ENCODE results near the gene IGFL3.
"Not testable (repeated sequence)": the region's sequence is repeated elsewhere in the genome, so short reads cannot be mapped to it uniquely, and the experiment has no call there.

Gene IGFL3

GRCh38 chr19:46125447-46125846 is 959 bp upstream of the IGFL3 start:
- DNase-seq (ENCODE audit: low spot score) = no peak

- no peak for DNase-seq (ENCODE audit: low spot score)
These were observed 6.4 kb downstream of the IGFL3 start for GRCh38 chr19:46118136-46118535.

DNA sequence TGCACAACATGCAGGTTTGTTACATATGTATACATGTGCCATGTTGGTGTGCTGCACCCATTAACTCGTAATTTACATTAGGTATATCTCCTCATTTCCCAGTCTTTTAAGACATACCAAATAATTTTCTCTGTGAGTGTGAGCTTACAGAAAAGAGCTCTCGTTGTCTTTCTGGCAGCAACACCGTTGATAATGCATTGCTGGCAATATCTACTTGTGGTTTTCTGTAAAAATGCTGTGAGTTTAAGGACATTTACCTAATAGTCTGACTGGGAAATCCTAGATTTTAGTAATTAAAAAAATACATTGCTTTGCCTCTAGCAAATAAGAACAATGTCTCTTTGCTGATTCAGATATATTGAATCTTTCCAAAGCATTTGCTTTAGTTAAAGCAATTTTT is 8.4 kb downstream of the IGFL3 start:
- no peak for DNase-seq (ENCODE audit: low spot score)

DNA sequence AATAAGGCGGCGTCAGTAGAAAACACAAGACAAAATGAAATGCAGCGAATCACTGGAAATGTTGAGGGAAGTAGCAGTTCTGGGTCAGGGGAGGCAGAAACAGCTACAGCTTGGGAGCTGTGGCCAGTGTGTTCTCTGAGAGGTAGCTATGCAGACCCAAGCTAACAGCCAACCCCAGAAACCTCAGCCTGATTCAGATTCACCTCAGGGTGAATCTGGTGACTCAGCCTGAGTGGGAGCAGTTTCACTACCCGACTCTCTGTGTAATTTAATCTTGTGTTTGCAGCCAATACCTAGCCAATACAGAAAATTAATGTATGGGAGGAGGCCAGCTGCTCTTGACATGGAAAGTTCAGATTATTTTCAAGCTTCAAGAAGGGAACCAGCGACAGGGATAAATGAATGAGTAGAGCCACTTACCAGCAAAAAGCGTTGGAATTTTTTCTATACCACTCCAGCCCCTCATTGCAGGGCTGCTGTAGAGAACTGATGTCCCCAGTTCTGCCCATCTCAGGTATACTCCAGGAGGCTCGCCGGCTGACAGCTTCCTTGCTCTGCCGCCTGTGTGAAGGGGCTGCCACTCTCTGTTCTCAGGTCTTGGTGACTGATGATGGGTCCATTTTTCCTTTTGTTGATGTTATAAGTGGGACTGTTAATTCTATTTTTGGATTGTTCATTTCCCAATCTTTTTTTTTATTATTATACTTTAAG is 8.9 kb downstream of the IGFL3 start:
- DNase-seq (ENCODE audit: low spot score) = no peak

DNA sequence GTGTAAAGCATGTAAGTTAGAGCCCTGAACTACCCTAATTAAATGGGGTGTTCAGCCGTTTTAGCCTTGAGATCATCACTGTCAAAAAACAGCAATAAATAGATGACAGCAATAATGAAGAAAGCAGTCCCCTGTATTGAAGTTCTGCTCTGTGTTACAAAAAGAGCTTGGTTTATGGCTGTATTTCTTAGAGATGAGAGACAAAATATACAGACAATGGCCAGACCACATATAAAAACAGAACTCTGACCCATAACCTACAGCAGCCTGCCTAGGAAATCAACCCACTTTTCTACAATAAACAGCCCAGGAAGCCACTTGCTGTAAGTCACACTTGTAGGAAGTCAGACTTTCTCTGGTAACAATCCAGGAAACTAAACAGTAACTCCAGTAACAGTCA is 10.8 kb downstream of the IGFL3 start:
- no peak for DNase-seq (ENCODE audit: low spot score)

- no peak for DNase-seq (ENCODE audit: low spot score)
These were observed 12.0 kb downstream of the IGFL3 start for GRCh38 chr19:46112527-46112926.

DNA sequence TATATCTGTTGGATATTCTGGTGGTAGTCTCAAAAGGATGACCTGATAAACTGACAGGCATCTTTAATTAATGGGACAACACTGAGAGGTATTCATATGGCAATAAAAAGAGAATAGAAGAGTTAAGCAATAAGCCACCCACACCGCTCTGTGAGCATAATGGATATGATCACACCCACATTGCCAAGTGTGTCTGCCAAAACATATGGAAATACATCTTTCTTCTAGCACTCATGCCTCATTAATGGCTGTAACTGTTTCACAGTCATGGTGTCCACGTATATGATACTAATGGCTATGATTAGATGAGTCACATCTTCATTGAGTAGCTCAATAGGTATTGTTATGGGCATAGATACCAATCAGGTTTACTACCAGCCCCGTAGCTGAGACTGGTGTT is 13.1 kb downstream of the IGFL3 start:
- no peak for DNase-seq (ENCODE audit: low spot score)

DNA sequence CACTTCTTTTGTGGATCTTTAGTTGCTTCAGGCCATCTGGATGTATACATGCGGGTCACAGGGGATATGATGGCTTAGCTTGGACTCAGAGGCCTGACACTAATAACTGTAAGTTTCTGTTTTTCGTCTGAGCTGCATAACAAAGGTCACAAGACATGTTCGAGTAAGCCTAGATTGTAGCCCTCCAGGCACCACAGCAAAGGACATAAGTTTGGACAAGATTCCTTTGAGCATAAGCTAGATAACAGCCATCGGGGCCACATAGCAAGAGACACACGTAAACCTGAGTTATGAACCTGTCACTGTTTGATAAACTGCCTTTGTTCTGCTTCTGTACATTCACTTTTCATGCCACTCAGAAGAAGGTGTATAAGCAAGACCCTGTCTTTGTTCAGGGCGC is 14.6 kb downstream of the IGFL3 start:
- DNase-seq (ENCODE audit: low spot score) = no peak

GRCh38 chr19:46107371-46107770 is 17.1 kb downstream of the IGFL3 start:
- DNase-seq (ENCODE audit: low spot score) = no peak

GRCh38 chr19:46102333-46102732 is 22.2 kb downstream of the IGFL3 start:
- not testable (repeated sequence) for DNase-seq (ENCODE audit: low spot score)

GRCh38 chr19:46101293-46101692 is 23.2 kb downstream of the IGFL3 start:
- no peak for DNase-seq (ENCODE audit: low spot score)

- no peak for DNase-seq (ENCODE audit: low spot score)
These were observed 24.1 kb downstream of the IGFL3 start for GRCh38 chr19:46100344-46100743.

- no peak for DNase-seq (ENCODE audit: low spot score)
These were observed 34.0 kb downstream of the IGFL3 start for GRCh38 chr19:46090444-46090843.

GRCh38 chr19:46089432-46089831 is 35.1 kb downstream of the IGFL3 start:
- no peak for DNase-seq (ENCODE audit: low spot score)

GRCh38 chr19:46088101-46088500 is 36.4 kb downstream of the IGFL3 start:
- no peak for DNase-seq (ENCODE audit: low spot score)

DNA sequence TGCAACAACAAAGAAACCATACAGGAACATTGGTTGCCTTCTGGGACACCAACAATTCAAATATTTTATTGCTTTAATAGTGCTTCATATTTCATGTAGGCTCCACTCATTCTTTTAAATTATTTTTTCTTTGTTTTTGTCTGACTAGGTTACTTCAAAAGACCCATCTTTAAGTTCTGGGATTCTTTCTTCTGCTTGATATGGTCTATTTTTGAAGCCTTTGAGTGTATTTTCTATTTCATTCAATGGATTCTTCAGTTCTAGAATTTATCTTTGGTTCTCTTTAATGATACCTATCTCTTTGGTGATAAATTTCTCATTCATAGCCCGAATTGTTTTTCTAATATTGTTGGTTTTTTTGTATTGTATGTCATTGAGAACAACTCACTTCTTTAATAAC is 38.6 kb downstream of the IGFL3 start:
- DNase-seq (ENCODE audit: low spot score) = no peak

GRCh38 chr19:46082728-46083050 is 41.8 kb downstream of the IGFL3 start:
- no peak for DNase-seq (ENCODE audit: low spot score)

GRCh38 chr19:46081928-46082727 is 42.4 kb downstream of the IGFL3 start:
- peak; percentile 17 for DNase-seq (ENCODE audit: low spot score)

DNA sequence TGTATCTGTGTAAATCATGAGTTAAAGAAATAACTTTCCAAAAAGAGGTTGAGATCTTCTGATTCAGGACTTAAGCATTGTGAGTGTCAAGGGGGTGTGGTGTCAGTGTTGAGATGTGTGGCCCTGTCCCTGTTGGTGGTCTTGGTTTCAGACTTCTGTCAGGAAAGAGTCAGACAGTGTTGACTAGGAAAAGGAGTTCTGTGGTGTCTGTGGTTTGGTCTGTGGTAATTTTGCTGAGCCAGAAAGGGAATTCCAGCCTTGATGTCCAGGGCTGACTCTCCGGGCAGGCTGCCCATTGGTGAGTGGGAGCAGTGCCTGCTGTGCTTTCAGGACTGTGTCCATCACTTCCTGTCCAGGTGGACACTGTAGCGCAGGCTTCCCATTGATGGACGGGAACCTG is 43.9 kb downstream of the IGFL3 start:
- DNase-seq (ENCODE audit: low spot score) = no peak

DNA sequence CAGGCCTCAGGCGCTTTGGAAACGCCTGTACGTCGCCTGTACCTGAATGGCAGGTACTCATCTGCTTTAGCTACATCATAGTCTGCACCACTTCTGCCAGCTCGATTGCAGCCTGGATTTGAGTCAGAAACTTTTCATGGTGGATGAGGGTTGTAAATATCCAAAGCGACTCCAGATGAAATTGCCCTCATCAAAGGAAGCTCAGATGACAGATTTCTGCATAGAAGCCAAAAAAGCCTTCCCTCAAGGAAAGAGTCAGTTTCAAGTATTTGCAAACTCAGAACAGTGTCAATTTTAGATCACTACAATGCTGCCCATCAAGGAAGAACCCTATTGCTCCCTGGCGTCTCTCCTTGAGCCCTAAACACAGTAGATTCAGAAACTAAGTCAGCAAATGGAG is 44.9 kb downstream of the IGFL3 start:
- DNase-seq (ENCODE audit: low spot score) = no peak

DNA sequence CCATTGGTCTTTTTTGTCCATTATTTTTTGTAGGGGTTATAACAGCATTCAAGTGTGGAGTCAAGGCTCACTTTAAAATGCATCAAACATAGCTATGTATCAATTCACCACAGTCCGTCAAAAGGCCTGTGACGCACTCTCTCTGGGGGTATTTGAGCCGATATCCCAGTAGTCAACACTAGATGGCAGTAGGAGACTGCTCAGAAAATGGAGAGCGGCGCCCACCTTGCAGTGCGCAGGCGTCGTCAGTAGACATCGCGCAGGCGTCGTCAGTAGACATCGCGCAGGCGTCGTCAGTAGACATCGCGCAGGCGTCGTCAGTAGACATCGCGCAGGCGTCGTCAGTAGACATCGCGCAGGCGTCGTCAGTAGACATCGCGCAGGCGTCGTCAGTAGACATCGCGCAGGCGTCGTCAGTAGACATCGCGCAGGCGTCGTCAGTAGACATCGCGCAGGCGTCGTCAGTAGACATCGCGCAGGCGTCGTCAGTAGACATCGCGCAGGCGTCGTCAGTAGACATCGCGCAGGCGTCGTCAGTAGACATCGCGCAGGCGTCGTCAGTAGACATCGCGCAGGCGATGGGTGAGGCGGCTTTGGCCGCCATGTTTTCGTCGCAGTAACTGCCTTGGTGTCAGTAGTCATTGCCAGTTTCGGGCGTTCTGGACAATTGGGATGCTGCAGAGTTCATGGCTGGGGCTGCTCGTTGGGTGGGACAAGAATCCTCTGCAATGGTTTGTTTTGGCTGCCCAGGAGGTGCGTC is 45.7 kb downstream of the IGFL3 start:
- DNase-seq (ENCODE audit: low spot score) = peak; percentile 18

DNA sequence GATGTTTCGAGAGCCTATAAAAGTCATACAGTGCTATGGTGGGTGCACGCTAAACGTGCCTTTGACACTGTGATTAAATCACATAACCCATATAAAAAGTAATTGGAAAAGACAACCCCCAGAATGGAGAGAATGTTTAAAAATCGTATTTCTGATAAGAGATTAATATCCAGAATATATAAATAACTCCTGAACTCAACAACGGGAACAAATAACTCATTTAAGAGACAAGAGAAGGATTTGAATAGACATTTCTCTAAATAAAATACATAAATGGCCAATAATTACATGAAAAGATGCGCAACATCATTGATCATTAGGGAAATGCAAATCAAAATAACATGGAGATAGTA is 46.7 kb downstream of the IGFL3 start:
- DNase-seq (ENCODE audit: low spot score) = no peak
